K562 (cell line): Measurements from ENCODE around the gene SH3RF1. TPM values are rescaled to one million over a fixed set of nuclear protein-coding genes. Genes with fewer than 3 reads are reported as not detected.

Experiments used
- KHSRP ChIP-seq: fragments of 450-650 bp; IDR thresholded peaks from 2 replicates; pipeline ENCODE4 v1.6.1; 2017
- MEF2D ChIP-seq: conservative IDR thresholded peaks from 2 replicates; pipeline ENCODE4 v1.6.1; 2016; ENCODE audit warnings: low read depth, missing genetic modification characterization, missing compliant biosample characterization
- TSC22D4 ChIP-seq: fragments of 450-650 bp; IDR thresholded peaks from 2 replicates; pipeline ENCODE4 v1.6.1; 2016; ENCODE audit warnings: missing genetic modification characterization, missing biosample characterization, control low read depth
- polyA plus RNA-seq, 8 experiments: library from polyadenylated mRNA; depleted of rRNA in 4 of 8; stranded (reverse) in 5 of 8; unstranded in 3 of 8; fragments of >200 nt; fragmentation: Nextera tagmentation in 2 of 8; fragmentation: Illumina TruSeq in 1 of 8; extraction: Ambion mirVana in 2 of 8; extraction: Trizol in 1 of 8; gene quantifications; 2 replicates each; pipeline versions ENCODE4 v1.2.1 to v1.2.3, GENCODE V29; 2011 to 2014; ENCODE audit warnings: inconsistent platforms in 1 of 8, missing spikeins in 1 of 8
- total RNA-seq, 7 experiments: library from RNA; depleted of rRNA in 6 of 7; stranded (reverse); fragments of >200 nt in 6 of 7; fragmentation: Illumina TruSeq in 2 of 7; extraction: Trizol in 2 of 7; gene quantifications; 2 replicates each; pipeline versions ENCODE4 v1.2.1 to v1.2.3, GENCODE V29; 2011 to 2021; ENCODE audit warnings: low replicate concordance in 1 of 7
- TF ChIP-seq, protein P1 (sequence below), 2 experiments: fragments of 450-650 bp in 1 of 2; sonication (generic) in 1 of 2; formaldehyde crosslinking in 1 of 2; IDR thresholded peaks; 2 replicates each; pipeline versions ENCODE4 v1.7.1 to v1.9.0; 2016 to 2022; ENCODE audit warnings: inconsistent platforms in 1 of 2, mild to moderate bottlenecking in 1 of 2, missing genetic modification reagents in 1 of 2

The SH3RF1 gene
- total and polyA plus RNA-seq, 9 of the 15 experiments (the other 6 are each of a cell fraction or from before 2014, with no cell fraction given), result 0.04 to 0.16 (median 0.11) TPM; not detected in 6

DNA sequence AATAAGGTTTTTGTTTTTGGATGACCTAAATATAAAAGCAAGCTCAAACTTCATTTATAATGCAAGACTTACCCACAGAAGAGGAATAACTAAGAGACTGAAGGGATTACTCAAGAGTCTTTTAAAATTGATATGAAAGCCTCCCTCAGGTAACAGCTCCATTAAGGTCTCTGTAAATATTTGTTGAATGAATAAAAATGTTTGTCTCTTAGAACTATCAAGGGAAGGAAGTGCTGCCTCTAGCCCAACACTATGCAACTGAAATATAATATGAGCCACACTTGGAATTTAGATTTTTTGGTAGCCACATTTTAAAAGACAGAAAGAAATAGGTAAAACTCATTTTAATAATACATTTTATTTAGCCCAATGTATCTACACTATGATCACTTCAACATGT is 127.8 kb downstream of the SH3RF1 start (continued):
- TF ChIP-seq, protein P1, sequence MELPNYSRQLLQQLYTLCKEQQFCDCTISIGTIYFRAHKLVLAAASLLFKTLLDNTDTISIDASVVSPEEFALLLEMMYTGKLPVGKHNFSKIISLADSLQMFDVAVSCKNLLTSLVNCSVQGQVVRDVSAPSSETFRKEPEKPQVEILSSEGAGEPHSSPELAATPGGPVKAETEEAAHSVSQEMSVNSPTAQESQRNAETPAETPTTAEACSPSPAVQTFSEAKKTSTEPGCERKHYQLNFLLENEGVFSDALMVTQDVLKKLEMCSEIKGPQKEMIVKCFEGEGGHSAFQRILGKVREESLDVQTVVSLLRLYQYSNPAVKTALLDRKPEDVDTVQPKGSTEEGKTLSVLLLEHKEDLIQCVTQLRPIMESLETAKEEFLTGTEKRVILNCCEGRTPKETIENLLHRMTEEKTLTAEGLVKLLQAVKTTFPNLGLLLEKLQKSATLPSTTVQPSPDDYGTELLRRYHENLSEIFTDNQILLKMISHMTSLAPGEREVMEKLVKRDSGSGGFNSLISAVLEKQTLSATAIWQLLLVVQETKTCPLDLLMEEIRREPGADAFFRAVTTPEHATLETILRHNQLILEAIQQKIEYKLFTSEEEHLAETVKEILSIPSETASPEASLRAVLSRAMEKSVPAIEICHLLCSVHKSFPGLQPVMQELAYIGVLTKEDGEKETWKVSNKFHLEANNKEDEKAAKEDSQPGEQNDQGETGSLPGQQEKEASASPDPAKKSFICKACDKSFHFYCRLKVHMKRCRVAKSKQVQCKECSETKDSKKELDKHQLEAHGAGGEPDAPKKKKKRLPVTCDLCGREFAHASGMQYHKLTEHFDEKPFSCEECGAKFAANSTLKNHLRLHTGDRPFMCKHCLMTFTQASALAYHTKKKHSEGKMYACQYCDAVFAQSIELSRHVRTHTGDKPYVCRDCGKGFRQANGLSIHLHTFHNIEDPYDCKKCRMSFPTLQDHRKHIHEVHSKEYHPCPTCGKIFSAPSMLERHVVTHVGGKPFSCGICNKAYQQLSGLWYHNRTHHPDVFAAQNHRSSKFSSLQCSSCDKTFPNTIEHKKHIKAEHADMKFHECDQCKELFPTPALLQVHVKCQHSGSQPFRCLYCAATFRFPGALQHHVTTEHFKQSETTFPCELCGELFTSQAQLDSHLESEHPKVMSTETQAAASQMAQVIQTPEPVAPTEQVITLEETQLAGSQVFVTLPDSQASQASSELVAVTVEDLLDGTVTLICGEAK (IDR thresholded peaks at IDR 0.05), result no peak
- TF ChIP-seq, protein P1 (CRISPR knock-in tag; IDR thresholded peaks at IDR 0.05), result no peak
- TF ChIP-seq MEF2D (no peak), TSC22D4 (tag) (no peak), KHSRP (no peak)
- TF ChIP-seq, all 486 proteins: peak for 0
